Breast epithelium (tissue), 3 donors: ENCODE results near the gene ZNF70.

Experiments
- CTCF ChIP-seq, 3 donors: fragments of 450-650 bp; IDR thresholded peaks; one replicate each; pipeline ENCODE4 v1.5.1; 2016 to 2017; ENCODE audit warnings: antibody characterized with exemption in 3 of 3, mild to moderate bottlenecking in 3 of 3, moderate library complexity in 3 of 3
- POLR2A ChIP-seq: fragments of 450-650 bp; IDR thresholded peaks from one replicate; pipeline ENCODE4 v1.6.1; 2016; ENCODE audit warnings: antibody characterized with exemption, mild to moderate bottlenecking, moderate library complexity

GRCh38 chr22:23744485-23744884 lies 6.4 kb downstream of the ZNF70 start:
- no peak for TF ChIP-seq CTCF (IDR thresholded peaks at IDR 0.05)
- TF ChIP-seq POLR2A: no peak
